H1 (cell line): ENCODE data around the gene KIF13A. TPM values are rescaled to one million over a fixed set of nuclear protein-coding genes. Genes with fewer than 3 reads are reported as not detected.

Source experiments
- ATF3 ChIP-seq: IDR thresholded peaks from 2 replicates; pipeline ENCODE4 v1.6.1; 2011; ENCODE audit warnings: low read depth, mild to moderate bottlenecking, low read length; ENCODE audit not compliant: insufficient read depth
- CHD7 ChIP-seq: fragments of 300-600 bp; sonication (generic); IDR thresholded peaks from 2 replicates; pipeline ENCODE4 v1.7.1; 2012; ENCODE audit warnings: low read length, moderate library complexity, mild to moderate bottlenecking, inconsistent platforms; ENCODE audit not compliant: insufficient replicate concordance
- CTCF ChIP-seq, 3 experiments: IDR thresholded peaks; 1 replicate in 2 of 3; 2 replicates in 1 of 3; pipeline versions ENCODE4 v1.5.1 to v1.6.1; 2011; ENCODE audit warnings: low read length in 3 of 3, mild to moderate bottlenecking in 3 of 3, inconsistent platforms in 2 of 3, low read depth in 1 of 3, moderate library complexity in 1 of 3; ENCODE audit not compliant: insufficient read depth in 1 of 3; ENCODE audit errors: control extremely low read depth in 1 of 3
- MAX ChIP-seq: IDR thresholded peaks from 2 replicates; pipeline ENCODE4 v1.6.1; 2012; ENCODE audit warnings: inconsistent platforms
- NANOG ChIP-seq: IDR thresholded peaks from 2 replicates; pipeline ENCODE4 v1.6.1; 2011; ENCODE audit warnings: low read length, low read depth, mild to moderate bottlenecking, inconsistent platforms; ENCODE audit not compliant: insufficient read depth, poor library complexity, severe bottlenecking
- polyA plus RNA-seq, 7 experiments: library from polyadenylated mRNA; depleted of rRNA in 3 of 7; stranded (reverse) in 5 of 7; unstranded in 2 of 7; fragments of >200 nt in 5 of 7; fragments of 200-250 nt in 2 of 7; gene quantifications; 1 replicate in 5 of 7; 2 replicates in 1 of 7; 4 replicates in 1 of 7; pipeline versions ENCODE4 v1.2.1 to v1.2.3, GENCODE V29; 2011 to 2013; ENCODE audit warnings: missing spikeins in 2 of 7, mixed read lengths in 2 of 7
- total RNA-seq: library from RNA; stranded (reverse); fragmentation: NEBNext Ultra II Directional; extraction: Animal tissue kit (Norgen Biotek cat#: 25700); gene quantifications from 2 replicates; pipeline ENCODE4 v1.2.1, GENCODE V29; 2021

KIF13A gene
- total and polyA plus RNA-seq, 2 of the 8 experiments (the other 6 are each of a cell fraction or from before 2014, with no cell fraction given): 14.7 to 40.8 TPM

- TF ChIP-seq CHD7: no peak
- TF ChIP-seq ATF3: no peak
- TF ChIP-seq CTCF (IDR thresholded peaks at IDR 0.05; ENCODE audit: control extremely low read depth in 1 of 3, insufficient read depth in 1 of 3, low read depth in 1 of 3, low read length in 3 of 3): no peak
- no peak for TF ChIP-seq NANOG
- TF ChIP-seq MAX: no peak
Measured at GRCh38 chr6:17883665-17884497, 103.6 kb downstream of the KIF13A start (continued).
